B cell (primary cell): ENCODE measurements around the gene PALM3. TPM values are rescaled to one million over a fixed set of nuclear protein-coding genes. Genes with fewer than 3 reads are reported as not detected.

ENCODE experiments used
- ATAC-seq: fragments of 200-7000 bp; cut with Tn5 transposase; one replicate; pipeline ENCODE4 v1.10.0; 2021; ENCODE audit warnings: low read depth, mild to moderate bottlenecking, moderate number of reproducible peaks, moderate library complexity
- CTCF ChIA-PET: fragments of 350-600 bp; sonication (Branson Sonifier 250); formaldehyde crosslinking; loops from one replicate; lab custom pipeline; 2021; ENCODE audit warnings: antibody characterized with exemption, inconsistent platforms; lab: Charles Lee
- POLR2A ChIA-PET: fragments of 350-600 bp; sonication (Branson Sonifier 250); formaldehyde crosslinking; loops from one replicate; lab custom pipeline; 2021; ENCODE audit warnings: antibody characterized with exemption; lab: Charles Lee
- DNase-seq: peaks from one replicate; pipeline ENCODE4 v3.0.0; 2013
- H2AFZ ChIP-seq: 2 replicates; pipeline ENCODE4 v1.6.1; 2012; ENCODE audit warnings: mild to moderate bottlenecking, low read depth, low read length; ENCODE audit not compliant: insufficient read depth, poor library complexity, severe bottlenecking
- H3K27ac ChIP-seq, 2 donors: 1 replicate in 1 of 2; 2 replicates in 1 of 2; pipeline ENCODE4 v1.5.1; 2012 to 2013; ENCODE audit warnings: low read length in 2 of 2, mild to moderate bottlenecking in 2 of 2, moderate library complexity in 1 of 2
- H3K27me3 ChIP-seq, 4 experiments: fragments of 200-600 bp in 1 of 4; sonication (generic) in 1 of 4; replicated peaks in 1 of 4; 1 replicate in 2 of 4; 2 replicates in 2 of 4; pipeline versions ENCODE4 v1.6.1 to v1.7.0; 2013 to 2016; ENCODE audit warnings: low read length in 3 of 4, mild to moderate bottlenecking in 2 of 4, mixed read lengths in 1 of 4, moderate library complexity in 1 of 4; ENCODE audit not compliant: insufficient read depth in 4 of 4, control insufficient read depth in 3 of 4; ENCODE audit errors: control extremely low read depth in 1 of 4
- H3K36me3 ChIP-seq, 2 experiments: replicated peaks in 1 of 2; 1 replicate in 1 of 2; 2 replicates in 1 of 2; pipeline versions ENCODE4 v1.6.1 to v1.7.1; 2013; ENCODE audit warnings: low read length in 1 of 2; ENCODE audit not compliant: insufficient read depth in 2 of 2, control insufficient read depth in 1 of 2; ENCODE audit errors: control extremely low read depth in 1 of 2, extremely low read depth in 1 of 2
- H3K4me1 ChIP-seq, 2 donors: fragments of 200-600 bp in 1 of 2; sonication (generic) in 1 of 2; 1 replicate in 1 of 2; 2 replicates in 1 of 2; pipeline versions ENCODE4 v1.5.1 to v1.6.1; 2013 to 2017; ENCODE audit warnings: low read length in 2 of 2; ENCODE audit not compliant: control insufficient read depth in 2 of 2, insufficient read depth in 2 of 2
- H3K4me2 ChIP-seq: replicated peaks from 2 replicates; pipeline ENCODE3; 2012; ENCODE audit warnings: mild to moderate bottlenecking, low read depth, low read length; ENCODE audit not compliant: poor library complexity, severe bottlenecking
- H3K4me3 ChIP-seq, 5 experiments: fragments of 200-600 bp in 1 of 5; sonication (generic) in 1 of 5; 1 replicate in 3 of 5; 2 replicates in 2 of 5; pipeline versions ENCODE4 v1.5.1 to v1.7.0; 2011 to 2016; ENCODE audit warnings: low read length in 4 of 5, mild to moderate bottlenecking in 4 of 5, low read depth in 2 of 5, control low read depth in 1 of 5, moderate library complexity in 1 of 5; ENCODE audit not compliant: insufficient read depth in 1 of 5; ENCODE audit errors: control extremely low read depth in 1 of 5, extremely low read depth in 1 of 5
- H3K79me2 ChIP-seq: fragments of 200-600 bp; sonication (generic); one replicate; pipeline ENCODE4 v1.6.0; 2016; ENCODE audit warnings: low read length; ENCODE audit not compliant: control insufficient read depth, insufficient read depth
- H3K9ac ChIP-seq: fragments of 200-600 bp; sonication (generic); 2 replicates; pipeline ENCODE4 v1.6.1; 2017; ENCODE audit warnings: mild to moderate bottlenecking, low read length, moderate library complexity
- H3K9me3 ChIP-seq, 3 donors: one replicate each; pipeline versions ENCODE4 v1.6.1 to v1.7.1; 2013; ENCODE audit warnings: low read length in 2 of 3; ENCODE audit not compliant: control insufficient read depth in 2 of 3, insufficient read depth in 1 of 3; ENCODE audit errors: control extremely low read depth in 1 of 3
- H4K20me1 ChIP-seq: 2 replicates; pipeline ENCODE4 v1.6.0; 2012; ENCODE audit warnings: mild to moderate bottlenecking, low read length; ENCODE audit not compliant: insufficient read depth, control insufficient read depth, poor library complexity, severe bottlenecking
- H3K27ac Mint-ChIP-seq: one replicate; pipeline ENCODE4 v1.8.0; 2021; ENCODE audit warnings: mixed read lengths
- H3K27me3 Mint-ChIP-seq: one replicate; pipeline ENCODE4 v1.8.0; 2021; ENCODE audit warnings: mixed read lengths
- H3K4me1 Mint-ChIP-seq: one replicate; pipeline ENCODE4 v1.8.0; 2021; ENCODE audit warnings: mixed read lengths
- H3K4me3 Mint-ChIP-seq: one replicate; pipeline ENCODE4 v1.8.0; 2021; ENCODE audit warnings: mixed read lengths
- H3K9me3 Mint-ChIP-seq: one replicate; pipeline ENCODE4 v1.8.0; 2022; ENCODE audit warnings: mixed read lengths; ENCODE audit not compliant: insufficient read depth
- CTCF ChIP-seq: fragments of 200-600 bp; IDR thresholded peaks from one replicate; pipeline ENCODE4 v1.8.0; 2022; ENCODE audit warnings: antibody characterized with exemption, mild to moderate bottlenecking
- EZH2 ChIP-seq: IDR thresholded peaks from 2 replicates; pipeline ENCODE4 v1.6.1; 2012; ENCODE audit warnings: borderline replicate concordance, low read depth, mild to moderate bottlenecking, moderate library complexity, low read length; ENCODE audit not compliant: insufficient read depth, poor library complexity, severe bottlenecking
- WGBS: methylation state at CpG from one replicate; pipeline ENCODE4 v1.1.5; 2013; ENCODE audit warnings: missing lambda C conversion rate; ENCODE audit not compliant: insufficient coverage; 5-methylcytosine and 5-hydroxymethylcytosine counted together
- intact Hi-C: fragments of 100-400 bp; cut with micrococcal nuclease; formaldehyde crosslinking; loops from one replicate; pipeline ENCODE4 v1.10.0; 2022
- polyA plus RNA-seq: library from polyadenylated mRNA; depleted of rRNA; stranded (reverse); fragments of >200 nt; gene quantifications from 2 replicates; pipeline ENCODE4 v1.2.3, GENCODE V29; 2012
- total RNA-seq, 2 donors: library from RNA; stranded (reverse); fragments of 120-200 nt in 1 of 2; gene quantifications; 1 replicate in 1 of 2; 2 replicates in 1 of 2; pipeline versions ENCODE4 v1.2.3 to v1.2.4, GENCODE V29; 2013 to 2022

Gene PALM3
- total and polyA plus RNA-seq, 2 donors (not counting 1 experiment from before 2014, with no cell fraction given): not detected

- 2% methylated on average over 7 of the region's 15 CpGs for WGBS
- TF ChIP-seq EZH2 (no peak), CTCF (no peak)
- no peaks in the 10 kb centered on the region for H3K27me3 ChIP-seq
- H3K27ac Mint-ChIP-seq: peak overlapping the region; percentile 99
- H3K27ac ChIP-seq: peak overlapping the region; percentile 69 to 87
- H3K36me3 ChIP-seq: peaks cover 0 to 6% of the 10 kb centered on the region in 2 experiments
- CTCF ChIA-PET: interaction anchor here (0.6 to 1.6 kb wide), 6 partner anchors 11 to 1158 kb away, joined by 3 to 13 read pairs (median 4); partner anchors contain the start of gene ASF1B
- H3K4me1 ChIP-seq: peaks cover 11 to 18% of the 10 kb centered on the region in 2 donors
- peaks cover 15% of the 10 kb centered on the region for H3K4me1 Mint-ChIP-seq
- peak overlapping the region; percentile 94 for H3K4me2 ChIP-seq
- no peak for ATAC-seq
- peaks cover 11% of the 10 kb centered on the region for H4K20me1 ChIP-seq
- H3K27me3 Mint-ChIP-seq: no peaks in the 10 kb centered on the region
- DNase-seq: no peak
- peak overlapping the region; percentile 81 for H3K9ac ChIP-seq
- H3K9me3 Mint-ChIP-seq: peaks cover 8% of the 10 kb centered on the region
- POLR2A ChIA-PET: interaction anchor here (0.7 to 1.5 kb wide), 4 partner anchors 10 to 554 kb away, joined by 3 to 6 read pairs (median 4); partner anchors contain the start of genes ASF1B and PRKACA
- peak overlapping the region; percentile 81 to 89 (median 82) for H3K4me3 ChIP-seq
- H3K4me3 Mint-ChIP-seq: peak overlapping the region; percentile 100
- H3K79me2 ChIP-seq: no peaks in the 10 kb centered on the region
- H2AFZ ChIP-seq: peak overlapping the region; percentile 90
- intact Hi-C loops: loop anchor here (1.0 to 10.0 kb wide), 5 partner anchors 11 to 817 kb away; partner anchors contain the start of genes ASF1B and PRKACA
- H3K9me3 ChIP-seq: peaks cover 2 to 9% (median 8%) of the 10 kb centered on the region in 3 donors
Measured at GRCh38 chr19:14091813-14092462, 30.1 kb upstream of the PALM3 start.
